WTC11 (cell line): Measurements from ENCODE around the gene TSPO2.

Experiments
- ESRRA ChIP-seq: sonication (generic); formaldehyde crosslinking; IDR thresholded peaks from 2 replicates; pipeline ENCODE4 v1.8.1; 2022; ENCODE audit warnings: mild to moderate bottlenecking, missing genetic modification reagents, borderline replicate concordance
- JUN ChIP-seq: sonication (generic); formaldehyde crosslinking; IDR thresholded peaks from 2 replicates; pipeline ENCODE4 v1.8.0; 2023; ENCODE audit warnings: mild to moderate bottlenecking, missing genetic modification reagents
- NR3C1 ChIP-seq: sonication (generic); formaldehyde crosslinking; conservative IDR thresholded peaks from 2 replicates; pipeline ENCODE4 v1.8.1; 2023; ENCODE audit warnings: low read depth, mild to moderate bottlenecking, missing genetic modification reagents
- RELA ChIP-seq: sonication (generic); formaldehyde crosslinking; IDR thresholded peaks from 2 replicates; pipeline ENCODE4 v1.8.1; 2022; ENCODE audit warnings: missing genetic modification reagents, mild to moderate bottlenecking, borderline replicate concordance
- SP1 ChIP-seq: sonication (generic); formaldehyde crosslinking; conservative IDR thresholded peaks from 2 replicates; pipeline ENCODE4 v1.8.1; 2022; ENCODE audit warnings: missing genetic modification reagents
- TEAD1 ChIP-seq: sonication (generic); formaldehyde crosslinking; IDR thresholded peaks from 2 replicates; pipeline ENCODE4 v1.8.0; 2022; ENCODE audit warnings: mild to moderate bottlenecking, missing genetic modification reagents
- TEAD4 ChIP-seq: sonication (generic); formaldehyde crosslinking; IDR thresholded peaks from 2 replicates; pipeline ENCODE4 v1.8.0; 2022; ENCODE audit warnings: mild to moderate bottlenecking, missing genetic modification reagents
- TF ChIP-seq, protein P1 (sequence below): sonication (generic); formaldehyde crosslinking; IDR thresholded peaks from 2 replicates; pipeline ENCODE4 v1.8.0; 2022; ENCODE audit warnings: mild to moderate bottlenecking, missing genetic modification reagents
- TF ChIP-seq, protein P2 (sequence below): sonication (generic); formaldehyde crosslinking; conservative IDR thresholded peaks from 2 replicates; pipeline ENCODE4 v1.8.1; 2022; ENCODE audit warnings: mild to moderate bottlenecking, missing genetic modification reagents
- TF ChIP-seq, protein P3 (sequence below): fragments of 200-600 bp; IDR thresholded peaks from 2 replicates; pipeline ENCODE4 v1.8.0; 2022; ENCODE audit warnings: antibody characterized with exemption
- TF ChIP-seq, protein P4 (sequence below): fragments of 250-450 bp; sonication (Bioruptor Pico); IDR thresholded peaks from 2 replicates; pipeline ENCODE4 v1.9.0; 2021; ENCODE audit warnings: mild to moderate bottlenecking

DNA sequence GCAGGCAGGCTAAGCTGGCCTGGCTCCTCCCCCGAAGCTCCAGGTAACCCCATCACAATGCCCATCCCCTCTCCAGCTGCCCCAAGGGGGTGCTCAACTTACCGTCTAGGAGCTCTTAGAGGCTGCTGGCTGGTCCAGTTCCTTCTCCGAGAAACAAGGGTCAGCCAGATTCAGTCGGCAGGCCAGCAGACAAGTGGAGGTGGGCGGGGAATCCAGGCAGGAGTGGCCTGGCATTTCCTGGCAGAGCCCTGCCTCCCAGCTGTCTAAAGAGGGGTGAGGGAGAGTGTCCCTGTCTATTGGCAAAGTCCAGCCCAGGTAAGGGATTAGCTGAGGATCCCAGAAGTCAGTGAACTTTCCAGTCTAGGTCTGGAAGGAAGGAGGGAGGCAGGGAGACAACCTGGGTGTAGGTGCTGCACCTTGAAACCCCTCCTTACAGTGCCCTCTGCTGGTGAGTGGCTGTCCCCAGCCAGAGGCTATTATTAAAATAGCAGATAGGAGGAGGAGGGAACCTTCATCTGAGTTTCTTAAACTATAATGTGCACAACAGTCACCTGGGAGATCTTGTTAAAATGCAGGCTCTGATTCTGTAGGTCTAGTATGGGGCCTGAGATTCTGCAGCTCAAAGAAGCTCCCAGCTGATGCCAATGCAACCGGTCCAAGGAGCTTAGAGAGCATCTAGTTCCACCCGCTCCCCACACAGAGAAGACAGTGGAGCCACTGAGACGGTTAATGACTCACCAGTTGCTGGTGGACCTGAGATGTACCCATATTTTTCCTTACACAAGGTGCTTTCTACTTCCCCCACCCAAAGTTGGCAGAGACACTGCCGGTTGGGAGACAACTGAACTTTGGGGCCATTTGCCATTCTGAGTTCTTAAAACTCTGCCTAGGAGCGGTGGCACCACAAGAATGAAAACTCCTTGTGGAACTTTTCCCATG lies 2.9 kb upstream of the TSPO2 start, which contains the start of gene UNC5CL:
- TF ChIP-seq, protein P1, sequence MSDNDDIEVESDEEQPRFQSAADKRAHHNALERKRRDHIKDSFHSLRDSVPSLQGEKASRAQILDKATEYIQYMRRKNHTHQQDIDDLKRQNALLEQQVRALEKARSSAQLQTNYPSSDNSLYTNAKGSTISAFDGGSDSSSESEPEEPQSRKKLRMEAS = no peak
- TF ChIP-seq TEAD4 (CRISPR knock-in tag) (no peak), NR3C1 (no peak), RELA (CRISPR knock-in tag) (no peak), TEAD1 (CRISPR knock-in tag) (no peak), ESRRA (CRISPR knock-in tag) (no peak), SP1 (CRISPR knock-in tag) (no peak), JUN (CRISPR knock-in tag) (no peak)
- TF ChIP-seq, protein P2, sequence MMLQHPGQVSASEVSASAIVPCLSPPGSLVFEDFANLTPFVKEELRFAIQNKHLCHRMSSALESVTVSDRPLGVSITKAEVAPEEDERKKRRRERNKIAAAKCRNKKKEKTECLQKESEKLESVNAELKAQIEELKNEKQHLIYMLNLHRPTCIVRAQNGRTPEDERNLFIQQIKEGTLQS = no peak
- TF ChIP-seq, protein P3, sequence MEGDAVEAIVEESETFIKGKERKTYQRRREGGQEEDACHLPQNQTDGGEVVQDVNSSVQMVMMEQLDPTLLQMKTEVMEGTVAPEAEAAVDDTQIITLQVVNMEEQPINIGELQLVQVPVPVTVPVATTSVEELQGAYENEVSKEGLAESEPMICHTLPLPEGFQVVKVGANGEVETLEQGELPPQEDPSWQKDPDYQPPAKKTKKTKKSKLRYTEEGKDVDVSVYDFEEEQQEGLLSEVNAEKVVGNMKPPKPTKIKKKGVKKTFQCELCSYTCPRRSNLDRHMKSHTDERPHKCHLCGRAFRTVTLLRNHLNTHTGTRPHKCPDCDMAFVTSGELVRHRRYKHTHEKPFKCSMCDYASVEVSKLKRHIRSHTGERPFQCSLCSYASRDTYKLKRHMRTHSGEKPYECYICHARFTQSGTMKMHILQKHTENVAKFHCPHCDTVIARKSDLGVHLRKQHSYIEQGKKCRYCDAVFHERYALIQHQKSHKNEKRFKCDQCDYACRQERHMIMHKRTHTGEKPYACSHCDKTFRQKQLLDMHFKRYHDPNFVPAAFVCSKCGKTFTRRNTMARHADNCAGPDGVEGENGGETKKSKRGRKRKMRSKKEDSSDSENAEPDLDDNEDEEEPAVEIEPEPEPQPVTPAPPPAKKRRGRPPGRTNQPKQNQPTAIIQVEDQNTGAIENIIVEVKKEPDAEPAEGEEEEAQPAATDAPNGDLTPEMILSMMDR = peak; percentile 64
- TF ChIP-seq, protein P4, sequence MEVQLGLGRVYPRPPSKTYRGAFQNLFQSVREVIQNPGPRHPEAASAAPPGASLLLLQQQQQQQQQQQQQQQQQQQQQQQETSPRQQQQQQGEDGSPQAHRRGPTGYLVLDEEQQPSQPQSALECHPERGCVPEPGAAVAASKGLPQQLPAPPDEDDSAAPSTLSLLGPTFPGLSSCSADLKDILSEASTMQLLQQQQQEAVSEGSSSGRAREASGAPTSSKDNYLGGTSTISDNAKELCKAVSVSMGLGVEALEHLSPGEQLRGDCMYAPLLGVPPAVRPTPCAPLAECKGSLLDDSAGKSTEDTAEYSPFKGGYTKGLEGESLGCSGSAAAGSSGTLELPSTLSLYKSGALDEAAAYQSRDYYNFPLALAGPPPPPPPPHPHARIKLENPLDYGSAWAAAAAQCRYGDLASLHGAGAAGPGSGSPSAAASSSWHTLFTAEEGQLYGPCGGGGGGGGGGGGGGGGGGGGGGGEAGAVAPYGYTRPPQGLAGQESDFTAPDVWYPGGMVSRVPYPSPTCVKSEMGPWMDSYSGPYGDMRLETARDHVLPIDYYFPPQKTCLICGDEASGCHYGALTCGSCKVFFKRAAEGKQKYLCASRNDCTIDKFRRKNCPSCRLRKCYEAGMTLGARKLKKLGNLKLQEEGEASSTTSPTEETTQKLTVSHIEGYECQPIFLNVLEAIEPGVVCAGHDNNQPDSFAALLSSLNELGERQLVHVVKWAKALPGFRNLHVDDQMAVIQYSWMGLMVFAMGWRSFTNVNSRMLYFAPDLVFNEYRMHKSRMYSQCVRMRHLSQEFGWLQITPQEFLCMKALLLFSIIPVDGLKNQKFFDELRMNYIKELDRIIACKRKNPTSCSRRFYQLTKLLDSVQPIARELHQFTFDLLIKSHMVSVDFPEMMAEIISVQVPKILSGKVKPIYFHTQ (CRISPR knock-in tag) = no peak
